ENCODE measurements around the gene MCM5.
"Not testable (repeated sequence)": the region's sequence is repeated elsewhere in the genome, so short reads cannot be mapped to it uniquely, and the experiment has no call there.

Gene MCM5

DNA sequence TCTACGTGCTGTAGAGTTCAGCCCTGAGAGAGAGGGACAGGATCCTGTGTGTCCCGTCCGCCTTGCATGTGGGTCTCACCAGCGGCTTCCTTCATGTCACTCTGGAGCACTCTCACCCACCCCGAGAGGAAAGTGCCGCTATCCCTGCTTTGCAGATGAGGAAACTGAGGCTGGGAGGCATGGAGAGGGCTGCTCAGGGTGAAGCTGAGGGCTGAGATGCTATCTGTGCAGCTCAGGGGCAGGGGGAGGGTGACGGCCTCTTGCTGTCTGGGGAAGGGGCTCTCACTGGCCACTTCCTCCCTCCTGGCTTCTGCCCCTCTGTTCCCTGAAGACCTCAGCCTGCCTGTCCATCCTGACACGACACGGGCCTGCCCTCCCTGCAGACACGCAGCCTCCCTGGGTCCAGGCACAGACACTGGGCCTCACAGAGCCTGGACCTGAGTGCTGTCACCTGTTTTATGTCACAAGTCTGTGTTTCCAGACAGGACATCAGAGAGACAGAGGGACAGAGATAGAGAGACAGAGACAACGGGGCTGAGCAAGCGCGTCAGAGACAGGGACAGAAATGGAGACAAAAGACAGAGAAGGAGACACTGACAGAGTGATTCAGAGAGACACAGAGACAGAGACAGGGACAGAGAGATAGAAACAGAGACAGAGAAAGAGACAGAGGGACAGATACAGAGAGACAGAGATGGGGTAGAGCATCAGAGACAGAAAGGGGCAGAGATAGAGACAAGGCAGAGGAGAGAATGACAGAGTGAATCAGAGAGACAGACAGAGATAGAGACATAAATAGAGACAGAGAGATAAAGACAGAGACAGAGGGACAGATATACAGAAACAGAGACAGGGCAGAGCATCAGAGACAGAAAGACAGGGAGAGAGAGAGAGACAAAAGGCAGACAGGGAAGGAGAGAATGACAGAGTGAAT, 53.1 kb downstream of the MCM5 start:
- Mint-ChIP-seq H3K27ac (peak overlapping the region; percentile 33), H3K9me3 (no peaks in the 10 kb centered on the region), H3K4me3 (no peak overlapping the region), H3K27me3 (no peaks in the 10 kb centered on the region), H3K4me1 (peaks cover 4% of the 10 kb centered on the region), H3K36me3 (peaks cover 12% of the 10 kb centered on the region)
- CTCF ChIA-PET: no interaction called here
- no peak for DNase-seq

DNA sequence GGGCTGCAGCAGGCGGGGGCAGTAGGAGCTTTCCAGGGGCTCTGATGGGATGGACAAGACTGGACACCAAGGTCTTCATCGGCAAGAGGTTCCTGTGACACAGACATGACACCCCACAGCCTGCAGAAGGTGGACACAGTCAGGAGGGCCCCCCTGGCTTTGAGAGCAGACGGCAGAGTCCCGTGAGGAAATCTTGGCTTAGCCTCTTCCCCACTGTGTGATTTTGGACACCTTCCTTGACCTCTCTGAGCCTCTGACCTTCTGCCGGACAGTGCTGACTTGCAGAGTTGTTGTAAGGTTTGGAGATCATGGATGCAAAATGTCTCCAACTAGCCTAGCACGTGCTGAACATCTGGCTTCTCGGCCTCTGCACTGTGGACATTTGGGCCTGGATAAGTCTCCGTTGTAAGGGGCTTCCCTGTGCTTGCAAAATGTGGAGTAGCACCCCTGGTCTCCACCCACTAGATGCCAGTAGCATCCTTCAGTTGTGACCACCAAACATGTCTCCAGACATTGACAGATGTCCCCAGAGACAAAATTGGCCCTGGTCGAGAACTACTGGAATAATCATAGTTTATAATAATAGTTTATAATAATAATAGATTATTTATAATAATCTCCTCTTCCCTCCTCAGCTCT, 54.6 kb downstream of the MCM5 start:
- Mint-ChIP-seq H3K9me3 (no peaks in the 10 kb centered on the region), H3K27ac (no peak overlapping the region), H3K4me3 (no peak overlapping the region), H3K27me3 (no peaks in the 10 kb centered on the region), H3K4me1 (no peaks in the 10 kb centered on the region), H3K36me3 (peaks cover 8% of the 10 kb centered on the region)
- CTCF ChIA-PET: no interaction called here
- no peak for DNase-seq

DNA sequence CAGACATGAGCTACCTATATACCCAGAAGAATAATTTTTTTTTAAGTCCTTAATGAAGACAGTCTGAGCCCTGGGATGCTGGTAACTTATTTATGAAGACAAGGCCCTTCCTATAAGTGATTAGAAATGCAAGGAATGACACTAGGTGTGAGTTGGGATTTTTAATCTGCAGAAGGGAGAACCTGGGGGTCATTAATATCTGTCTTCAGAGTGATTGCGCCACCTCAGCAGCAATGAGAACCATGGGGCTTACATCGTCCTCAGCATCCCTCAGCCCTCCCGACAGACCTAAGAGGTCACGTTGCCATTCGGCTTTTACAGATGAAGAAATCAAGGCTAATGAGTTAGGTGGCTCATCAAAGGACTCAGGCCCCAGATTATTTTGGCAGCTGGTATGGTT, 55.6 kb downstream of the MCM5 start:
- H3K36me3 Mint-ChIP-seq: peaks cover 5% of the 10 kb centered on the region
- no peak overlapping the region for H3K27ac Mint-ChIP-seq
- no peaks in the 10 kb centered on the region for H3K27me3 Mint-ChIP-seq
- H3K9me3 Mint-ChIP-seq: no peaks in the 10 kb centered on the region
- CTCF ChIA-PET: interaction anchor here (2.0 kb wide), 1 partner anchor 25 kb away, joined by 4 read pairs; no protein-coding TSS in a partner anchor
- no peak for DNase-seq
- H3K4me3 Mint-ChIP-seq: no peak overlapping the region
- H3K4me1 Mint-ChIP-seq: no peaks in the 10 kb centered on the region

DNA sequence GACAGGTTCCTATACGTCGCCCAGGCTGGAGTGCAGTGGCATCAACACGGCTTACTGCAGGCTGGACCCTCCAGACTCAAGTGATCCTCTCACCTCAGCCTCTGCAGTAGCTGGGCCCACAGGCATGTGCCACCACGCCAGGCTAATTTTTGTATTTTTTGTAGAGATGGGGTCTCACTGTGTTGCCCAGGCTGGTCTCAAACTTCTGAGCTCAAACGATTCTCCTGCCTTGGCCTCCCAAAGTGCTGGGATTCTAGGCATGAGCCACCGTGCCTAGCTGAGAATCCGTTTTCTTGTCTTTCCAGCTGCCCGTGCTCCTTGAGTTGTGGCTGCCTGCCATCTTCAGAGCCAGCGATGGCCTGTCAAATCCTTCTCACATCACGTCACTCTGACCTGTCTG, 56.8 kb downstream of the MCM5 start:
- no peak overlapping the region for H3K4me3 Mint-ChIP-seq
- no peaks in the 10 kb centered on the region for H3K27me3 Mint-ChIP-seq
- DNase-seq: no peak
- CTCF ChIA-PET: interaction anchor here (2.0 kb wide), 1 partner anchor 26 kb away, joined by 4 read pairs; no protein-coding TSS in a partner anchor
- no peaks in the 10 kb centered on the region for H3K4me1 Mint-ChIP-seq
- no peak overlapping the region for H3K27ac Mint-ChIP-seq
- no peaks in the 10 kb centered on the region for H3K36me3 Mint-ChIP-seq
- H3K9me3 Mint-ChIP-seq: no peaks in the 10 kb centered on the region

DNA sequence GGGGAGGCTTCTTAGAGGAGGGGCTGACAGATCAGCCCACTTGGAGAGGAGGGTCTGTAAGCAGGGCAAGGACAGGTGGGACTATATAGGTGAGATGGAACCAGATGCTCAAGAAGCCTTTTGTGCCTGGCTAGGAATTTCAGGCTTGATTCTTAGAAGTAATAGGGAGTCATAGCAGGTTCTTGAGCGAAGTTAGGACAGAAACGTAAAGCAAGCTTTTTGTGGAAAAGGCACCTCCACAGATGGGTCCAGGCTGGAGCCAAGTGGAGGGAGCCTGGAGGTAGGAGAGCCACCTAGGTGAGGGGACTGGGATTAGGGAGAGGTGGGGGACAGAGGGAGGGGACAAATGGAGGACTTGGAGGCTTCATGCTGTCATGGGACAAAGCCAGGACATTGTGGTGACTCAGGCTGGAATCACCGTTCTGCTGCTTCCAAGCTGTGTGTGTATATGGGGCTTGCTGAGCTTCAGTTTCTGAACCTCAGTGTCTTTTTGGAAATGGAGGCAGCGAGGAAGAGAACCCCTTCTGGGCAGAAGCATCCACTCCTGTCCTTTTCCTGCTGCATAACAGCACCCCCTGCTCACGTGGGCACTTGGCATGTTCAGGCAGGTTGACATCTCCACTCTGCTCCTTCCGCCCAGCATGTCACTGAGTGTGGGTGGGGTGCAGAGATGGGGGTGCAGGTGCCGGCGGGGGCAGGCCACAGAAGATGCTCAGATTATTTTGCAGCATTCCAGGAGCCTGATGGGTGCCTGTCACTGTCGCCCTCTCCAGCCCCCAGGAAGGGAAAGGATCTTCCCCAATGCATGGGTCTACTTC, 58.0 kb downstream of the MCM5 start:
- DNase-seq: no peak
- Mint-ChIP-seq H3K4me1 (no peaks in the 10 kb centered on the region), H3K36me3 (no peaks in the 10 kb centered on the region), H3K27me3 (no peaks in the 10 kb centered on the region), H3K4me3 (no peak overlapping the region), H3K27ac (no peak overlapping the region), H3K9me3 (no peaks in the 10 kb centered on the region)
- CTCF ChIA-PET: no interaction called here

DNA sequence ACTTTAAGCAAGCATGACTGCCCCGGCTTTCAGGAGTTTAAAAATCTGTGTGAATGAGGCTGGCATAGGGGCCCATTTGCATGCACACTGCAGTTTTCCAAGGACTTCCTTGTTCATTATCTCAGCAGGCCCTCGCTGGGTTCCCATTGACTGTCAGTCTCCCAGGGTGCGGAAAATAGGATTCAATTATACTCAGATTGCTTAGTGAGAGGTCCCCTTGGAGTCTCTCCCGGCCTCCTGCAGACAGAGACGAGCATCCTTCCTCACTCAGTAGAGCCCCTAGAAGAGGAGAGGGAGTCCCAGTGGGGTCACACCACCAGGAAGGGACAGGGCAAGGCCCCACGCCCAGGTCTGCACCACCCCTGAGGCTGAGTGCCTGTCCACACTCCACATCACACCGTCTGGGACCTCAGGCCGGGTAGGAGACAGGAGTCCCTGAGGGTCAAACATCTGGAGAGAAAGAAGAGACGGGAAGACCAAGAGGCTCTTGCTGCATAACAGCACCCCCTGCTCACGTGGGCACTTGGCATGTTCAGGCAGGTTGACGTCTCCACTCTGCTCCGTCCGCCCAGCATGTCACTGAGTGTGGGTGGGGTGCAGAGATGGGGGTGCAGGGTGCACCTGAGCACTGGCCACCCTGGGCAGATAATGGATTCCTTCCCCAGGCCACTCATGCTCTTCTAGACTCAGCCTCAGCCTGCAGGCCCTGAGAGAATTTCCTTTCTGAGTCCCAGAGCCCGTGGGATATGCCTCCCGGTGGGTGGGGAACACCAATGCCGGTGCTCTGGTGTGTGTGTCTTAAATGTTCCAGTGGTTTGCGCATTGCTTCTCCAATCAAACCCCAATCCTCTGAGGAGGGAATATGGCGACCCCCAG, 58.8 kb downstream of the MCM5 start:
- peaks cover 3% of the 10 kb centered on the region for H3K36me3 Mint-ChIP-seq
- H3K4me3 Mint-ChIP-seq: no peak overlapping the region
- no peaks in the 10 kb centered on the region for H3K27me3 Mint-ChIP-seq
- peaks cover 2% of the 10 kb centered on the region for H3K9me3 Mint-ChIP-seq
- H3K27ac Mint-ChIP-seq: no peak overlapping the region
- DNase-seq: no peak
- no peaks in the 10 kb centered on the region for H3K4me1 Mint-ChIP-seq
- CTCF ChIA-PET: no interaction called here

DNA sequence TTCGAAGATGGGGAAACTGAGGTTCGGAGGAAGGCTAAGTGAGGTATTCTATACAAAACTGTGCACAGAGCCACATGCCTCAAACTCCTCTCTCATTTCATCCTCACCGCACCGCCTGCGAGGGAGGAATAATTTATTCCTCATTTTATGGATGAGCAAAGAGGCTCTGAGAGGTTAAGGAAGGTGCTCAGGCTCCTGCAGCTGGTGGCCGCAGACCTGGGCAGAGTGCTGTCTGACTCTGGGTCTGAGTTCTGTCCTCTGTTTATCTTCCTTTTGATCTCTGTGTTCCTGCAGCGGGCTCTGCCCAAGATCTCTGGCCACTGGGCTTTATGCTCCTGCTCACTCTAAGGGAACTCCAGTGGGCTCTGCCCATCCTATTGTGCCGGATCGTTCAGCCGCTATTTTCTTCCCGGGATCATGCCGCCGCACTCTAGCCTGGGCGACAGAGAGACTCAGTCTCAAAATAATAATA, 59.5 kb downstream of the MCM5 start:
- H3K36me3 Mint-ChIP-seq: peaks cover 3% of the 10 kb centered on the region
- H3K4me1 Mint-ChIP-seq: no peaks in the 10 kb centered on the region
- H3K27me3 Mint-ChIP-seq: no peaks in the 10 kb centered on the region
- DNase-seq: no peak
- H3K4me3 Mint-ChIP-seq: no peak overlapping the region
- CTCF ChIA-PET: no interaction called here
- peaks cover 2% of the 10 kb centered on the region for H3K9me3 Mint-ChIP-seq
- H3K27ac Mint-ChIP-seq: no peak overlapping the region

DNA sequence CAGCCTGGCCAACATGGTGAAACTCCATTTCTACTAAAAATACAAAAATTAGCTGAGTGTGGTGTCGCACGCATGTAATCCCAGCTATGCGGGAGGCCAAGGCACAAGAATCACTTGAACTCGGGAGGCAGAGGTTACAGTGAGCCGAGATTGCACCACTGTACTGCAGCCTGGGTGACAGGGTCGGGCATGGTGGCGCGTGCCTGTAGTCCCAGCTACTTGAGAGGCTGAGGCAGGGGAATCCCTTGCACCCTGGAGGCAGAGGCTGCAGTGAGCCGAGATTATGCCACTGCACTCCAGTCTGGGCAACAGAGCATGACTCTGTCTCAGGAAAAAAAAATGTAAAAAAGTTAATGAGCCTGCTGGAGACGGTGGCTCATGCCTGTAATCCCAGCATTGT, 60.0 kb downstream of the MCM5 start:
- DNase-seq, H3K4me3 Mint-ChIP-seq, H3K36me3 Mint-ChIP-seq, H3K4me1 Mint-ChIP-seq, CTCF ChIA-PET, H3K27me3 Mint-ChIP-seq, H3K9me3 Mint-ChIP-seq, H3K27ac Mint-ChIP-seq: not testable (repeated sequence)

DNA sequence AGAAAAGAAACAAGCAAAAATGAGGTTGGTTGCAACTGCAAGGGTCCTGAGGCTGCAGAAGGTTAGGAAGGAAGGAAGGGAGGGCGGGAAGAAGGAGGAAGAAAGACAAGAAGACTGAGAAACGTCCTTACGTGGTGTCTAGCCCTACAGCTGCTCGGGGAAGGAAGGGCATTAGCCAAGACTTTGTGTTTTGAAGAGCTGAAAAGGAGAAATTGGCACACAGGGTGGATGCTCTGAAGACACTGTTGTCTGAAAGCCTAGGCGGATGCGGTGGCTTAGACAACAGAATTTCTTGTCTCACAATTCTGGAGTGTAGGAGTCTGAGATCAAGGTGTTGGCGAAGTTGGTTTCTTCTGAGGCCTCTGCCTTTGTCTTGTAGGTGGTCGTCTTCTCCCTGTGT, 60.7 kb downstream of the MCM5 start:
- Mint-ChIP-seq H3K27ac (no peak overlapping the region), H3K27me3 (no peaks in the 10 kb centered on the region), H3K36me3 (peaks cover 3% of the 10 kb centered on the region), H3K9me3 (peaks cover 2% of the 10 kb centered on the region), H3K4me3 (no peak overlapping the region), H3K4me1 (no peaks in the 10 kb centered on the region)
- no peak for DNase-seq
- CTCF ChIA-PET: no interaction called here

DNA sequence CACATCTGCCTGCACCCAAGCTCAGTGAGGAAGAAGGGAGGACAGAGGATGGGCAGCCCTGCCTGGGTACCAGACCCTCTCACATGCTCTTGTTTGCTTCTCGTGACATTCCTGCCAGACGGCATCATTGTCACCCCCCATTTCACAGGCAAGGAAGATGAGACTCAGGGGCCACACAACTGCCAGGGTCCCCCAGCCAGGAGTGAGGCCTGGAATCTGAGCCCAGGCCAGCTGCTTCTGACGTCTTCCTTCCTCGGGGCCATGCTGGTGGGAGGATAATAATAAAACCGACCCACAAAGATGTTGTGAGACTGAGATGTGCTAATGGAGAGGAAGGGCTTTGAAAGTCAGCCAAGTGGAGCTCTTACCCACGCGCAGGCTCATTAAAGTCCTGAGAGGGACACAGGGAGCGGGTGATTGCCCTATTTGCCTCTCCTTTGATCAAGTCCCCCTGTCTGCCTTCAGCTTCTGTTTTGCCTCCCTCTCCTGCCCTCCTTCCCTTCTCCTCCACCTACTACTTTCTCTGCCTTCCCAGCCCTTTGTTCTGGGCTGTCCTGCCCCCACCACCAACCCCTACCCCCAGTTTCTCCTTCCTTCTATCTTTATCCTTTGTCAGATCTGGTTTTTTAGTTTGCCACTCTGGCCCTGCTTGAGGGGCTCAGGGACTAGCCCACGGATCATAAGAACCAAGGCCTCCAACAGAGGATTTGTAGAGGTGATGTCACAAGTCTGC, 62.7 kb downstream of the MCM5 start:
- Mint-ChIP-seq H3K27ac (no peak overlapping the region), H3K4me3 (no peak overlapping the region), H3K27me3 (no peaks in the 10 kb centered on the region), H3K9me3 (peaks cover 2% of the 10 kb centered on the region), H3K4me1 (no peaks in the 10 kb centered on the region), H3K36me3 (peaks cover 3% of the 10 kb centered on the region)
- CTCF ChIA-PET: no interaction called here
- no peak for DNase-seq

DNA sequence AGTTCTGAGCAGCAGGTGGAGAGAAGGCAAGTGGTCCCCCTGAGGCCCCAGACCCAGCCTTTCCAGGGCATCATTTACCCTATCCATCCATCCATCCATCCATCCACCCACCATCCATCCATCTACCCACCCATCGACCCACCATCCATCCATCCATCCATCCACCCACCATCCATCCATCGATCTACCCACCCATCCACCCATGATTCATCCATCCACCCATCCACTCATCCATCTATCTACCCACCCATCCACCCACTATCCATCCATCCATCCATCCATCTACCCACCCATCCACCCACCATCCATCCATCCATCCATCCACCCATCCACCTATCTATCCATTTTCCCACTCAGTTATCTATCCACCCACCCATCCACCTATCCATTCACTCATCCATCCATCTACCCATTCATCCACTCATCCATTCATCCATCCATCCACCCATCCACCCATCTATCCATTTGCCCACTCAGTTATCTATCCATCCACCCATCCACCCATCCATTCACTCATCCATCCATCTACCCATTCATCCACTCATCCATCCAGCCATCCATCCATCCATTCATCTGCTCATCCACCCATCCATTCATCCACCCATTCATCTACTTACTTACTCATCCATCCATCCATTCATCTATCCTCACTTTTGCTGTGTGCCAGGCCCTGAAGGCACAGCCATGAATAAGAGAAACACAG, 63.4 kb downstream of the MCM5 start:
- Mint-ChIP-seq H3K27ac (no peak overlapping the region), H3K27me3 (no peaks in the 10 kb centered on the region), H3K36me3 (peaks cover 3% of the 10 kb centered on the region), H3K4me1 (no peaks in the 10 kb centered on the region), H3K4me3 (no peak overlapping the region), H3K9me3 (peaks cover 2% of the 10 kb centered on the region)
- CTCF ChIA-PET: no interaction called here
- DNase-seq: no peak

DNA sequence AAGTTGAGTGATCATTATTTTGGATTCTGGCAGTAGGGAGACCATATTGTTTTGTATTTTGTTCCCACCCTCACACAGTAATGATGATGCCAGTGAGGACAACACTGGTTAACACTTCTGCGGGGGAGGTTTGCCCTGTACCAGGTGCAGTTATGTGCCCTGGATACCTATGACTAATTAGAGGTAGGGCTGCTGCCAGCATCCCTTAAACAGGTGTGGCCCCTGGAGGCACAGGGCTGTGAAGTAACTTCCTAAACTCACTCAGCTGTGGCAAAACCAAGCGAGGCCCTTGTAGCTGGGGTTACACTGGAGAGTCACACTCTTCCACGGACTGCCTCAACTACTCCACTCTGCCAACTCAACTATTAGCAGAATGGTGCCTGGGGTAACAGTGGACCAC, 64.5 kb downstream of the MCM5 start:
- no peak overlapping the region for H3K4me3 Mint-ChIP-seq
- CTCF ChIA-PET: no interaction called here
- no peak overlapping the region for H3K27ac Mint-ChIP-seq
- H3K27me3 Mint-ChIP-seq: no peaks in the 10 kb centered on the region
- no peaks in the 10 kb centered on the region for H3K4me1 Mint-ChIP-seq
- H3K9me3 Mint-ChIP-seq: peaks cover 2% of the 10 kb centered on the region
- peaks cover 3% of the 10 kb centered on the region for H3K36me3 Mint-ChIP-seq
- DNase-seq: no peak

All from activated naive CD4-positive, alpha-beta T cell treated with anti-CD3 and anti-CD28 coated beads, Interleukin-2, amount 10 ng/mL, durations not matched to agents 7 days and 5 days (primary cell).